Uterus (tissue), 4 donors: ENCODE data around the gene ZBTB17. TPM values are rescaled to one million over a fixed set of nuclear protein-coding genes. Genes with fewer than 3 reads are reported as not detected.
"Not testable (repeated sequence)": the region's sequence is repeated elsewhere in the genome, so short reads cannot be mapped to it uniquely, and the experiment has no call there.

Experiments used
- DNase-seq, 2 donors: peaks; one replicate each; pipeline ENCODE4 v3.0.0-alpha.2; 2019 to 2020
- H3K27ac ChIP-seq, 2 donors: fragments of 200-600 bp; sonication (generic); 1 replicate in 1 of 2; 2 replicates in 1 of 2; pipeline ENCODE4 v1.5.1; 2016 to 2018
- H3K27me3 ChIP-seq, 2 donors: fragments of 200-600 bp; sonication (generic); one replicate each; pipeline ENCODE4 v1.5.1; 2018 to 2019; ENCODE audit warnings: control low read depth in 1 of 2
- H3K36me3 ChIP-seq, 2 donors: fragments of 200-600 bp; sonication (generic); one replicate each; pipeline ENCODE4 v1.5.1; 2019; ENCODE audit warnings: control low read depth in 1 of 2
- H3K4me1 ChIP-seq, 2 donors: fragments of 200-600 bp; sonication (generic); one replicate each; pipeline ENCODE4 v1.5.1; 2018 to 2019; ENCODE audit warnings: control low read depth in 1 of 2
- H3K4me3 ChIP-seq, 2 donors: fragments of 200-600 bp; sonication (generic); 1 replicate in 1 of 2; 2 replicates in 1 of 2; pipeline ENCODE4 v1.5.1; 2018 to 2019; ENCODE audit warnings: mild to moderate bottlenecking in 1 of 2
- H3K9me3 ChIP-seq, 2 donors: fragments of 200-600 bp; sonication (generic); one replicate each; pipeline ENCODE4 v1.5.1; 2019; ENCODE audit warnings: control low read depth in 1 of 2
- POLR2A ChIP-seq, 2 donors: fragments of 450-650 bp; IDR thresholded peaks; one replicate each; pipeline ENCODE4 v1.6.1; 2016; ENCODE audit warnings: antibody characterized with exemption in 2 of 2, mild to moderate bottlenecking in 1 of 2, moderate library complexity in 1 of 2
- intact Hi-C: fragments of 100-400 bp; cut with DNase I; formaldehyde crosslinking; loops from one replicate; pipeline ENCODE4 v1.15.1; 2023; ENCODE audit warnings: low total_unique reads
- total RNA-seq, 4 donors: library from RNA; depleted of rRNA in 3 of 4; stranded (reverse); fragments of >200 nt in 3 of 4; gene quantifications; one replicate each; pipeline versions ENCODE4 v1.1.0 to v1.2.4, GENCODE V29; 2014 to 2023
- TF ChIP-seq, protein P1 (sequence below), 4 experiments: fragments of 200-600 bp in 2 of 4; fragments of 450-650 bp in 2 of 4; sonication (generic) in 2 of 4; IDR thresholded peaks; one replicate each; pipeline ENCODE4 v1.5.1; 2016 to 2019; ENCODE audit warnings: antibody characterized with exemption in 4 of 4, mild to moderate bottlenecking in 2 of 4, moderate library complexity in 1 of 4
- donor health status: DM: yes; HTN: yes; CAD: no.

The ZBTB17 gene
- total RNA-seq, 4 donors from 2014 or later = 21.3 to 120 (median 70.0) TPM

DNA sequence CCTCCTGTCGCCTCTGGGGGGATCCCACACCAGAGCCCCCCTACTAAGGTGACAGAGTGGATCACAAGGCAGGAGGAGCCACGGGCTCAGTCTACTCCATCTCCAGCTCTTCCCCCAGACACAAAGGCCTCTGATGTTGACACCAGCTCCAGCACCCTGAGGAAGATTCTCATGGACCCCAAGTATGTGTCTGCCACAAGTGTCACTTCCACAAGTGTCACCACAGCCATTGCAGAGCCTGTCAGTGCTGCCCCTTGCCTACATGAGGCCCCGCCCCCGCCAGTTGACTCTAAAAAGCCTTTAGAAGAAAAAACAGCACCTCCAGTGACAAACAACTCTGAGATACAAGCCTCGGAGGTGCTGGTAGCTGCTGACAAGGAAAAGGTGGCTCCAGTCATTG, 42.2 kb downstream of the ZBTB17 start:
- H3K4me1 ChIP-seq = no peaks in the 10 kb centered on the region
- TF ChIP-seq, protein P1, sequence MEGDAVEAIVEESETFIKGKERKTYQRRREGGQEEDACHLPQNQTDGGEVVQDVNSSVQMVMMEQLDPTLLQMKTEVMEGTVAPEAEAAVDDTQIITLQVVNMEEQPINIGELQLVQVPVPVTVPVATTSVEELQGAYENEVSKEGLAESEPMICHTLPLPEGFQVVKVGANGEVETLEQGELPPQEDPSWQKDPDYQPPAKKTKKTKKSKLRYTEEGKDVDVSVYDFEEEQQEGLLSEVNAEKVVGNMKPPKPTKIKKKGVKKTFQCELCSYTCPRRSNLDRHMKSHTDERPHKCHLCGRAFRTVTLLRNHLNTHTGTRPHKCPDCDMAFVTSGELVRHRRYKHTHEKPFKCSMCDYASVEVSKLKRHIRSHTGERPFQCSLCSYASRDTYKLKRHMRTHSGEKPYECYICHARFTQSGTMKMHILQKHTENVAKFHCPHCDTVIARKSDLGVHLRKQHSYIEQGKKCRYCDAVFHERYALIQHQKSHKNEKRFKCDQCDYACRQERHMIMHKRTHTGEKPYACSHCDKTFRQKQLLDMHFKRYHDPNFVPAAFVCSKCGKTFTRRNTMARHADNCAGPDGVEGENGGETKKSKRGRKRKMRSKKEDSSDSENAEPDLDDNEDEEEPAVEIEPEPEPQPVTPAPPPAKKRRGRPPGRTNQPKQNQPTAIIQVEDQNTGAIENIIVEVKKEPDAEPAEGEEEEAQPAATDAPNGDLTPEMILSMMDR (IDR thresholded peaks at IDR 0.05) = no peak
- TF ChIP-seq POLR2A (IDR thresholded peaks at IDR 0.05) = no peak
- H3K27me3 ChIP-seq = no peaks in the 10 kb centered on the region
- DNase-seq = no peak
- no peak overlapping the region for H3K4me3 ChIP-seq
- H3K27ac ChIP-seq = no peak overlapping the region
- no peaks in the 10 kb centered on the region for H3K36me3 ChIP-seq
- intact Hi-C loops = no loop called here
- H3K9me3 ChIP-seq = no peaks in the 10 kb centered on the region

- no peaks in the 10 kb centered on the region for H3K27me3 ChIP-seq
- intact Hi-C loops = no loop called here
- no peak overlapping the region for H3K4me3 ChIP-seq
- H3K9me3 ChIP-seq = no peaks in the 10 kb centered on the region
- H3K27ac ChIP-seq = no peak overlapping the region
- no peaks in the 10 kb centered on the region for H3K36me3 ChIP-seq
- H3K4me1 ChIP-seq = no peaks in the 10 kb centered on the region
- no peak for DNase-seq
- TF ChIP-seq, protein P1 (IDR thresholded peaks at IDR 0.05) = no peak
- no peak for TF ChIP-seq POLR2A (IDR thresholded peaks at IDR 0.05)
Measured at GRCh38 chr1:15932612-15933011, 43.3 kb downstream of the ZBTB17 start.

DNA sequence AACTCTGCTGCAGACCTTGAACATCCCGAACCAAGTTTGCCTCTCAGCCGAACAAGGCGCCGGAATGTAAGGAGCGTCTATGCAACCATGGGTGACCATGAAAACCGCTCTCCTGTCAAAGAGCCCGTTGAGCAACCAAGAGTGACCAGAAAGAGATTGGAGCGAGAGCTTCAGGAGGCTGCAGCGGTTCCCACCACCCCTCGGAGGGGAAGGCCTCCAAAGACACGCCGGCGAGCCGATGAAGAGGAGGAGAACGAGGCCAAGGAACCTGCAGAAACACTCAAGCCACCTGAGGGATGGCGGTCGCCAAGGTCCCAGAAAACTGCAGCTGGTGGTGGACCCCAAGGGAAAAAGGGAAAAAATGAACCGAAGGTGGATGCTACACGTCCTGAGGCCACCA, 44.0 kb downstream of the ZBTB17 start:
- Histone ChIP-seq H3K4me3 (no peak overlapping the region), H3K9me3 (no peaks in the 10 kb centered on the region), H3K36me3 (no peaks in the 10 kb centered on the region), H3K4me1 (no peaks in the 10 kb centered on the region), H3K27ac (no peak overlapping the region), H3K27me3 (no peaks in the 10 kb centered on the region)
- no peak for DNase-seq
- intact Hi-C loops = no loop called here
- TF ChIP-seq POLR2A (IDR thresholded peaks at IDR 0.05) = no peak
- TF ChIP-seq, protein P1 (IDR thresholded peaks at IDR 0.05) = no peak

- H3K27me3 ChIP-seq = no peaks in the 10 kb centered on the region
- DNase-seq = no peak
- H3K27ac ChIP-seq = no peak overlapping the region
- TF ChIP-seq, protein P1 (IDR thresholded peaks at IDR 0.05) = no peak
- TF ChIP-seq POLR2A (IDR thresholded peaks at IDR 0.05) = no peak
- no peaks in the 10 kb centered on the region for H3K9me3 ChIP-seq
- no peak overlapping the region for H3K4me3 ChIP-seq
- H3K36me3 ChIP-seq = no peaks in the 10 kb centered on the region
- intact Hi-C loops = no loop called here
- H3K4me1 ChIP-seq = no peaks in the 10 kb centered on the region
Measured at GRCh38 chr1:15931401-15931800, 44.5 kb downstream of the ZBTB17 start.

DNA sequence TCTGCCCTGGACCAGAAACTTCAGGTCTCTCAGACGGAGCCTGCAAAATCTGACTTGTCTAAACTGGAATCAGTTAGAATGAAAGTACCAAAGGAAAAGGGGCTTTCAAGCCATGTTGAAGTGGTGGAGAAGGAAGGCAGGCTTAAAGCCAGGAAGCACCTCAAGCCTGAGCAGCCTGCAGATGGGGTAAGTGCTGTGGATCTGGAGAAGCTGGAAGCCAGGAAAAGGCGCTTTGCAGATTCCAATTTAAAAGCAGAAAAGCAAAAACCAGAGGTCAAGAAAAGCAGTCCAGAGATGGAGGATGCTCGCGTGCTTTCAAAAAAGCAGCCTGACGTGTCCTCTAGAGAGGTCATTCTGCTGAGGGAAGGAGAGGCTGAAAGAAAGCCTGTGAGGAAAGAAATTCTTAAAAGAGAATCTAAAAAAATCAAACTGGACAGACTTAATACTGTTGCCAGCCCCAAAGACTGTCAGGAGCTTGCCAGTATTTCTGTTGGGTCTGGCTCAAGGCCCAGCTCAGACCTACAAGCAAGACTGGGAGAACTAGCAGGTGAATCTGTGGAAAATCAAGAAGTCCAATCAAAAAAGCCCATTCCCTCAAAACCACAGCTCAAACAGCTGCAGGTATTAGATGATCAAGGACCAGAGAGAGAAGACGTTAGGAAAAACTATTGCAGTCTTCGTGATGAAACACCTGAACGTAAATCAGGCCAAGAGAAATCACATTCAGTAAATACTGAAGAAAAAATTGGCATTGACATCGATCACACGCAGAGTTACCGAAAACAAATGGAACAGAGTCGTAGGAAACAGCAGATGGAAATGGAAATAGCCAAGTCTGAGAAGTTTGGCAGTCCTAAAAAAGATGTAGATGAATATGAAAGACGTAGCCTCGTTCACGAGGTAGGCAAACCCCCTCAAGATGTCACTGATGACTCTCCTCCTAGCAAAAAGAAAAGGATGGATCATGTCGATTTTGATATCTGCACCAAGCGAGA, 46.6 kb downstream of the ZBTB17 start:
- TF ChIP-seq POLR2A (IDR thresholded peaks at IDR 0.05) = no peak
- TF ChIP-seq, protein P1 (IDR thresholded peaks at IDR 0.05) = no peak
- Histone ChIP-seq H3K9me3 (no peaks in the 10 kb centered on the region), H3K27me3 (no peaks in the 10 kb centered on the region), H3K4me3 (no peak overlapping the region), H3K36me3 (no peaks in the 10 kb centered on the region), H3K4me1 (no peaks in the 10 kb centered on the region), H3K27ac (no peak overlapping the region)
- intact Hi-C loops = no loop called here
- no peak for DNase-seq

- H3K9me3 ChIP-seq, H3K27ac ChIP-seq, H3K4me1 ChIP-seq, H3K27me3 ChIP-seq, H3K4me3 ChIP-seq, H3K36me3 ChIP-seq, intact Hi-C loops, DNase-seq: not testable (repeated sequence)
Measured at GRCh38 chr1:15926448-15926847, 49.5 kb downstream of the ZBTB17 start.
